GM19468 (cell line): ENCODE results near the gene FOXN3.
"Not testable (repeated sequence)": the region's sequence is repeated elsewhere in the genome, so short reads cannot be mapped to it uniquely, and the experiment has no call there.

ENCODE experiments used
- ATAC-seq: cut with Tn5 transposase; IDR thresholded peaks from one replicate; pipeline ENCODE4 v1.9.1; 2021; ENCODE audit warnings: mild to moderate bottlenecking, moderate library complexity, moderate number of reproducible peaks; ENCODE audit not compliant: unreplicated experiment; ENCODE audit errors: extremely low read depth

FOXN3 gene

DNA sequence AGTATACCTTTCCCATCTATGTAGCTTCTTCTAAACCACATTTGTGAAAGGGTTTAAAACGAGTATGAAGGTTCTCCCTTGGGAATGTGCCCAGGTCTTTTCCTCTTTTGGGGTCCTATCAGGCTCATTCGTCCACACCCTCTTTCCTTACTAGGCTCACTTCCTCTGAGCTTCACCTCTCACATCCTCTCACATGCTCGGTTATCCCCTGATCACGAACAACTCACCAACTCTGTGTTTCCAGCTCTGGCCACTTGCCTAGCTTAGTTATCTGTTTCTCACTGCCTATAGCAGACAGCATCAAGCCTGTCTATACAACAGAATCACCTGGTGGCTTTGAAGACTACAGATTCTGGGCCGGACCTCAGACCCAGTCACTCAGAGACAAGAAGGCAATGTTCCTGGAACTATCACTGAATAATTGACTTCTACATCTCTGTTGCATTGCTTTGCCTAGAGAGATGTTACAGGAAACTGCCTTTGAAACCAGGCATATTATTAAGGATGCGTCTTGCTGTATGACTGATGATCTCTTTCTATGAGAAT, 158.2 kb downstream of the FOXN3 start:
- no peak for ATAC-seq

DNA sequence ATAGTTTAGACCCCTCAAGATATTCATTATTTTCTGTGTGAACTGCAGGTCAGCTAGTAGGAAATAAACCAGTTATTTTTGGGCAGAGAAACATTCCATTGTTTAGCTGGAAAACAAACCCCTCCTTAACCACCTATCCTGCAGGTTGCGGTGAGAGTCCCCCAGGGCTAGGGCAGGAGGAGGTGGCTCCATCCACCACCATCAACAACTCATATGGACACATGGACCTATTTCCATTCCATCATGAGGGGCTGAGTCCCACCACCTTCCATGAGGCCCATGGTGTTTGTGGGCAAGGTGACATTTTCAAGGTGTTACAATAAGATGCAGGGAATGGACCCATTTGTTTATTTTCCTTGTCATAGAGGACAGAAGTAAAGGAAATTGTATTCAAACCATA, 160.1 kb downstream of the FOXN3 start:
- ATAC-seq: no peak

DNA sequence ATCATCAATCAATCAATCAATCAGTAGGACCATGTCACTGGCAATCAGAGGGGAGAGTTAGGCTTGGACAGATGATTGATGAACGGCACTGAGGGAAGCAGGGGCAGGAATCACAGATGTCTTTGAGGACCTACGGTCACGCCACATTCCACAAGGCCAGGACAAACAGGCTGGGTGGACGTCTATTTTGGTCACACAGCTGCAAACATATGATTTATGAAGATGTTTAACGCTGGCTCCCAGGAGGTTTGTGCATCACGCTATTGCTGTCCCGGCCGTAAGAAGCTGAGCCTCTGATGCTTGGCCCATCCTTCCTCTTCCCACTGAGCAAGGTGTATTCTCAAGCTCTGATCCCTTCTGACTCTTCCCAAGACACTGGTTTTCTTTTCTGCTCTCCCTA, 160.8 kb downstream of the FOXN3 start:
- no peak for ATAC-seq

DNA sequence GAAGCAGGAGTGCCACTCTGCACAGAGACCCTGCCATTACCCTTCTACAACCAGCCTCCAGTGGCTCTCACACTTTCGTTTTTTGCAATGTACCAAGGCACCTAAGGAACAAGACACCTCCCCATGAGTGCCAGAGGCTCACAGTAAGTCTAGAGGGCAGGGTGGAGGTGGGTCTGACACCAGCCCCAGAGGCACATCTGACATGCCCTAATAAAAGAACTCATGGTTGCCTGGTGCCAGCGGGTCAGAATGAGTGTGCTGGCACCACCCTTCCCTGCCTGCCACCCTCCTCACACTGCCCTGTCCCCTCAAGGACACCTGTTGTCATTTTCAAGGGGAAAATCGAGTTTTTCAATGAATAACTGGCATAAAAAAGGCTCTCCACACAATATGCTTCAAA, 161.2 kb downstream of the FOXN3 start:
- ATAC-seq: no peak

DNA sequence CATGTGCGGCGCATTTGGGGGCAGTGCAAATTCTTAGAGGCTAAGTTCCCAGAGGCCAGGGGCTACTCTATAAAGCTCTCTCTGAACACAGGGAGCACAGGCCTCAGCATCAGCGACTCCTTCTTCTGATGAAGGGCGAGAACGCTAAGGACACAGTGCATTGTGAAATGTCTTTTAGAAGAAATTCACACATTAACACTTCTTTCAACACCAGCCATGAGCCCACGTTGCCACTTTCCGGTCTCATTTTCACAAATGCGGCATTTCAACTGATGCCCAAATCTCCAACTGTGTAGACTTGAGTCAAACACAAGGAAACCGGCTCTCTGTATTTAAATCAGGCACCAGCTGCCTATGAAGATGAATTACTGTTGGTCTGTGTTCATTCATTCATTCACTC, 162.0 kb downstream of the FOXN3 start:
- ATAC-seq: no peak

DNA sequence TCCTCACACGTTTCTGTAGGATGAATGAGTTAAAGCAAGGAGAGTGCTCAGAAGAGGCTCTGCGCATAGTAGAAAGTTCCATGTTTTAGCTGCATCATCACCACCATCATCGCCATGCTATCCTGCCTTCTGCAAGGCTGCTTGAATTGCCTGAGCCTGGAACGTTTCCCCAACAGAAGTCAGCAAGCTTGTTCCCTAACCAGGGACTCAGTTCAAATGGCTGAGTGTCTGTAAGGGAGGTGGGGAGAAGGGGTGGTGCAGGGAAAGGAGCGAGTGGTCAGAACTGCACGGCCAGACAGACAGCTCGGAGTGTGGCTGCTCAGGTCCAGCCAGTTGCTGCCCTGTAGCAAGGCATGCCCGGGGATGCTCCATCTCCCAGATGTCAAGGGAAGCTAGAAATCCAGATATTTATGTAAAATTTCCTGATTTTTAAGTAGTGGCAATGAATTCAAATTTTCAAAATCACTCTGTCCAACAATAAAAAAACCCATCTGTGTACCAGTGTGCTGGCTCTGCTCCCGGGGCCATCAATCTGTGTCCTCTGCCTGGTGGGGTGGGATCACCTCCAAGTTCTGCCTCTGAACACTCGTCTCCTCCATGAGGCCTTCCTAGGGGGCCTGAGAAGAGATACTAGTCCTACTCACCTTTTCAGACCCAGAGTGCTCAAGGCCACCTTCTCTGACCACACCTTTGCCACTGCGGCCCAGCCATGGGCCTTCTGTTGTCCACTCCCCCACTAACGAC, 162.7 kb downstream of the FOXN3 start:
- no peak for ATAC-seq

DNA sequence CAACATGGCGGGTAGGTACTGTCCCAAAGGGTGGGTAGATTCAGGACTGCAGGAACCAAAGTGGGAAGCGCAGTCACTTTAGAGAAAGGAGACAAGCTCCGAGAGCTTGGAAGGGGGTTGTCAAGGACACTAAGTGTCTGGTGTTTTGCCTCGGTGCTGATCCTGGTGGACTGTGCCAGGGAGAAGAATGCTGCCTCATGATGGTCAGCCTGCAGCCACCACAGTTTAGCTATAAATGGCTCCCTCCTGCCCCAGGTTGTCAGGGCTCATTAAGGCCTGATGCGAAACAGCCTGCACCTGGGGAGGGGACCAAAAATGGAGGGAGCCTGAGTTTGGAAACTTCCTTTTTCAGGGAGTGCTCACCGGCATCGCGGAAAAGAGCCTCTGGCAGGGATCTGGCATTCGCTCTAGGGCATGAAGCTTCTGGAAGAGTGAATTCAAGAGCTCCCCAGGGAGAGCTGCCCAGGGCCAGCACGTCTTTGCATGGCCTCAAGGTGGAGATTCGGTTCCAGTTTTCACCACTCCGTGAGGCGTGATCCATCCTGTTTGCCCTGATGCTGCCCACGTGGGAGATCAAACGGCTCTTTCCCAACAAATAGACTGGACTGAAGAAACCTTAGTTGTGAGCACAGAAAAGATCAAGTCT, 164.0 kb downstream of the FOXN3 start:
- ATAC-seq: no peak

DNA sequence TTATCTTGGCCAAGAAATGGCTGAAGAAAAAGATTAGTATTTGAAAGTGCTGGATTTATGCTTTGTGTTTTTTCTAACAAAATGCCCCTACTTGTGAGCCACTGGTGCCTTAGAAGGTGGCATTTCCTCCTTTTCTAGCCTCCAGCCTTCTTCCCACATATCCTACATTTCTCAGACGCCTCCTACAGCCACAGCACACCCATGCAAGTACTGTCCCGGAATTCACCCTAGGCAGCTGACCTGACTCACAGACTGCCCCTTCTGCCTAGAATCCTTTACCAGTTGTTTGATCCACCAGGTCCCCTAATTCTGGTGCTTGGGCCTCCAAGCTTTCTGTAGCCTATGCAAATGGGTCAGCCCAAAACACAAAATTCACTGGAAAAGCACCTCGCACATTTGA, 166.0 kb downstream of the FOXN3 start:
- no peak for ATAC-seq

DNA sequence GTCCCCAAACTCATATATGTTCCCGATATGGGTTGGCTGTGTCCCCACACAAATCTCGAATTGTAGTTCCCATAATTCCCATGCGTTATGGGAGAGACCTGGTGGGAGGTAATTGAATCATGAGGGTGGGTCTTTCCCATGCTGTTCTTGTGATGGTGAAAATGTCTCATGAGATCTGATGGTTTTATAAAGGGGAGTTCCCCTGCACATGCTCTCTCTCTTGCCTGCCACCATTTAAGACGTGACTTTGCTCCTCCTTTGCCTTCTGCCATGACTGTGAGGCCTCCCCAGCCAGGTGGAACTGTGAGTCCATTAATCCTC, 166.4 kb downstream of the FOXN3 start:
- not testable (repeated sequence) for ATAC-seq

DNA sequence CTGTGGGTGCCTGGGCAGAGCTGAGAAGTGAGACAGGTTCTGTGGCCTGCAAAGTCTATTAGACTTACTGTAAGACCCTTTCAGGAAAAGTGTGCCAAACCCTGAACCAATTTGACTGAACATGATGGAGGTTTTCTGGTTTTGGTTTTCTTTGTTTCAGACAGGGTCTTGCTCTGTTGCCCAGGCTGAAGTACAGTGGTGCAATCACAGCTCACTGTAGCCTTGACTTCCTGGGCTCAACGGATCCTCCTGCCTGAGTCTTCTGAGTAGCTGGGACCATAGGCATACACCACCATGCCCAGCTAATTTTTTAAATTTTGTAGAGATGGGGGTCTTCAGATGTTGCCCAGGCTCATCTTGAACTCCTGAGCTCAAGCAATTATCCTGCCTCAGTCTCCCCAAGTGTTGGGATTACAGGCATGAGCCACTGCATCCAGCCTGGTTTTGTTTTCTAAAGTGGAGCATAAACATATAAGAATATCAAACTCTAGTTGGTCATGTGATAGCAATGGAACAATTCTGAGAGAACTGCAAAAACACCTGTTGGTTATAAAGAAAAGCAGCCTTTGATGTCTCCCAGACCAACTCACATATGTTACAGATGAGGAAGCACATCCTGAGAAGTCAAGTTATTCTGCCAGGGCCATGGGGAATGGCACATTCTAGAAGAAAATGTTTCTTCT, 166.9 kb downstream of the FOXN3 start:
- ATAC-seq: no peak

DNA sequence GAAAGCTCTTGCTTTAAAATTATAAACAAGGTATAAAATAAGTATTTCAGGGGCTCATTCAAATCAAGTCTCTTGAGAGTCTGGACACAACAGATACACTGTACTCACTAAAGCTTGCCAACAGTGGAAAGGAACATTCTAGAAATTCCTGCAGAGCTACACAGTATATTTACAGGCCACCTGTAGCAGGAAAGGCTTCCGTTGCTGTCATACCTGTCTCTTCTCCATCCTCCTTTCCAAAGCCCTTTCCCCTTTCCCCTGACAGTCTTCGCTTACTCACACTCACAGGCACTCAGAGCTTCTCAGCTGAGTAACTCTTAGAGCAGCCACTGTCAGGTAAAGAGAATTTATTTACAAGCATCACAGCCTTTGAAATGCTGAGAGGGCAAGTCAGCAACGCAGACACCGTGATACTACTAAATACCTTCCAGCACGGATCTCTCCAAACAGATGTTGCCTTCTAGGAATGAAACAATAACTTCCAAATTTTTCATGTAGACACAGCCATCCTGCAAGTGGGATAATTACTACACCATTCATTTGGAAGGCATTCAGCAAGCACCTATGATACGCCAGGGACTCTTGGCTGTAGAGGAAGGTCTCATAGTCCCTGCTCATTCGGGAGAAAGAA, 167.9 kb downstream of the FOXN3 start:
- ATAC-seq: no peak

DNA sequence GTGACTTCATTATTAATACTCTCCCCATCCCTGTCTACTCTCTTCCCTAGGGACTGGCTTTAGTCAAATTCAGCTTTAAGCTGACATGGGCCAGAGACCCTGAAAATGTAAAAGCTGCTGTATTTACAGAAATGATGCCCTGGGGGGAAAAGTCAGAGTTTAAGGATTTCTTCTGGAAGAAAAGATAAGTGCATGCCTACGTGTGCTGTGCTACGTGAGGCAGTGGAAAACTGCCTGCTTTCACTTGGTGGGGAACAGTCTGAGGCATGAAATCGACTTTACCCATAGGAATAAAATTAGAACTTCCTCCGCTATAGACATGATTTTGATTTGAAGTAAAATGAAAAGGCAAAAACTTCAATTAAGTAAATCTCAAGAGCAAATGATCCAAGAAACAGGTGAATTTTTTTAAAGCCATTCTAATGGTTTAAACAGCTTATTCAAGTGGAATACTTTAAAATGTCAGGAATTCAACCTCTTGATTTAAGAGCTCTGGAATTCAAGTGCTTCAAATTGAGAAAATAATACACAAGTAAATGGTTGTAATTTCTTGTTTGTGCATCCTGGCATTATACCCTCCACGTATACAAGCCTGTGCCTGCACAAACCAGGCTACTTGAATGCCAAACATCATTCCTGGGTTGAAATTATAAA, 168.5 kb downstream of the FOXN3 start:
- no peak for ATAC-seq

DNA sequence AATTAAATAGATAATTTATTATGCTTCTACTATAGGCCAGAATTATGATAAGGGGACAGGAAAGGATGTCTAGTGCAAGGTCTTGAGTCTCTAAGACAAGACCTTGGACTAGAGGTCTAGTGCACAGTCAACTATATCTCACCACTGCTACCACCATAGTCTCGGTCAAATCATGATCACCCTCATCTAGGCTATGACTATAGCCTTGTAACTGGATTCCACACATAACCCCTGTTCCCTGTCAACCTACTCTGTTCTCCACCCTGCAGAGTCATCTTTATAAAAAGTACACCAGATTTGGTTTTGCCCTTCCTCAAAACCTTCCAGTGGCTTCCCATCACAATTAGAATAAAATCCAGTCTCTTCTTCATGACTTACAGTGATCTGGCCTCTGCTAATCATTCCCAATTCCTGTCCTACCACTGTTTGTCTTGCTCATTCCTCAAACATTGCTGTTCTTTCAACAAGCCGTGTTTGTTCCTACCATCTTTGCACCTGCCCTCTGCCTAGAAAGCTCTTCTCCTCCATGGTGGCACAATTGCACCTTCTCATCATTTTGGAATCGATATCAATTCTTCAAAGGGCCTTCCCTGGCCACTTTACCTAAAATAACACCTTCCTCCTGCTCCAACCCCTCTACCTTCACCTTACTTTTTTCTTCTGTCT, 169.4 kb downstream of the FOXN3 start:
- ATAC-seq: no peak

DNA sequence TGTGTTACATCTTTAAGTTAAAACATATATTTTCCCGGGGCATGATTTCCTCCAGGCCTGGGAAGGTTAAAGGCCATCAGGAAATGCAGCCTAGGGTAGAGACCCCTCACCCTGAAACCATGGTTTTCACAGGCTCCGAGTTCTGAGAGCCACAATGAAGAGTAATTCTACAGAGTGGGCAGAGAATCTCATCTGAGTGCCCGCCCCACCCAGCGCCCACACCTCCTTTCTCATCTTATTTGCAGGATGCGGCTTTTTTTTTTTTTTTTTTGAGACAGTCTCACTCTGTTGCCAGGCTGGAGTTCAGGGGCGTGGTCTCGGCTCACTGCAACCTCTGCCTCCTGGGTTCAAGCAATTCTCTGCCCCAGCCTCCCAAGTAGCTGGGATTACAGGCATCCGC, 170.7 kb downstream of the FOXN3 start:
- no peak for ATAC-seq

DNA sequence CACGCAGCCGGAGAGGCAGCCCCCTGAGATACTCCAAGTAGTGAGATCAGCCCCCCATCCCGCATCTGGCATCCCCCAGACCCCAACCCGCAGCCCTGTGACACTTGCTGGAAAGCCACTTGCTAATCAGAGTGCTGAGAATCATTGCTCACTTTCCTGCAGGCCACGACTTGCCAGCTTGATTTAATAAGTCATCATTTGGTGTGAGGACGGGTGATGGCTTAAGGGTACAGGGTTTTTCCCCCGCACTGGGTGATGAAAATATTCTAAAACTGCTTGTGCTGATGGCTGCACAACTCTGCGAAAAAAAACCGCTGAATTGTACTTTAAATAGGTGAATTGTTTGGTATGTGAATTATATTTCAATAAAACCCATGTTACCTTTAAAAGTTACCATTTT, 171.2 kb downstream of the FOXN3 start:
- ATAC-seq: no peak

DNA sequence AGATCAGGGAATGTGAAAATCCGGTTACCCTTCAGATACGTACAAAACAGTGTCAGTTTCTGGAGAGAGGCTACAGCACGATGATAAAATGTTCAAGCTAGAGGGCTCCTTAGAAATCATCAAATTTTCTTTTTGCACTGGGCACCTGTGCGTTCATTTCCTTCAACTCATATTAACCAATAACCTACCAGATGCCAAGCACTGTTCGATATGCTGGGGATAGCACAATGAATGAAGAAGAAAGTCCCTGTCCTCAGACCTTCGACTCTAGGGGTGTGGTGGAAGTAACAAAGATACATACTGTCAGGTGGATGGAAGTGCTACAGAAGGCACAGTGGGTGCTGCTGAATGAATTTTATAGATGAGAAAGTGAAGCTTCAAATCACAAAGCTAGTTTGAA, 172.3 kb downstream of the FOXN3 start:
- no peak for ATAC-seq

DNA sequence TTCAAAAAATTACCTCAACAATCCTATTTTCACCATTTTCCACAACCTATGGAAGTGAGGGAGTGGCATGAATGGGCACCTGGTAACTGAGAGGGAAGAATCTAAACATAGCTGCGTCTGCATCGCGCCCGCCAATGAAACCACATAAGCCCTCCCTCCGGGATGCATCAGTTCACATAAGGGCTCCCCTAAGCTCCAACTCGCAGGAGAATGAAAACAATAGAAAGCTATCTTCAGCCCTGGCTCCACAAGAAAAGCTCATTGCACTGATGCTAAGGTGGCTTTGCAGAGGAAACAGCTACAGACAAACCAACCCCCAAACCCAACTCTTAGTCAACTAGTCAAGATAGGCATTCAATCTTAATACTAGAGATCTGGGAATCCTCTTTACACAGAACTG, 173.3 kb downstream of the FOXN3 start:
- ATAC-seq: no peak

DNA sequence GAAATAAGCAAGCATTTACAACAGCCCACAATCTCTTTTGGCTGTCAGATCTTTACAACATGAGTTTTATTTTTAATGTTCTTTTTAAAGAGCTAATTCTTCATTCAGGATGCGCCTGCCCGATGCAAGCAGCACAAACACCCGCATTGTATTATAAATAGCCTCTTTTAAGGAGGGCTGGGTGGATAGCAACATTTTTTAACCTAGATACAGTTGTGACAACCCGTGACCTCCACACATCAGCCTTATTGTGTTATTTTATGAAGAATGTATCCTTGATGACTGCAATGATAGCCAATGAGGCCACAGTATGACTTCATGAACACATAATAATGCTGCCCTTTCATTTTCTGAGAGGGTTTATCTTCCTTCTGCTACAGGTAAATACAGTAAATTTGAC, 173.7 kb downstream of the FOXN3 start:
- ATAC-seq: no peak

DNA sequence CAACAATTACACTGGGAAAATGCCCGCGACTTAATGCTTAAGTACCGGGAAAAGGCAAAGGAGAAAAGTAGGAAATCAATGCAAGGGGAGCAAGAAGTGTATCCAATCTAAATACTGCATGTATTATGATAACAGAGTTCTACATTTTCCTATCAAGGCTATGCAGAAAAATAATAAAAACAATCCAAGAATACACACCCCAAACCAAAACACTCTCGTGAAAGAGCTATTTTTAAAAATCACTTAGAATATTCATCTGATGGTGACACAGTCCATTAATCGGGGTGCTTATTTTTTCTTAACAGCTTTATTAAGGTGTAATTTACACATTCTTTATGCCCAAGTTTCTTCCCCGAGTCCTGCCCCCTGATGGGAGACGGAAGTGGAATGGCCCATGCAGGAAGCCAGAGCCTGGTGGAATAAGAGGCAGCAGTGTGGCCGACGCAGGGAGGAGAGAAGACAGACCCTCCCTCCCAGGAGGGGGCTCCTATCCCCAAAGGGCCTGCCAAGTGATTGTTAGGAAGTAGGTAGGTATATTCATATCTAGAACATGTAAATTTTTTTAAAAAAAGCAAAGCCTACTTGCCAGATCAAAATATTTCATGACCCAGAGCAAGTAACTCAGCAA, 174.3 kb downstream of the FOXN3 start:
- no peak for ATAC-seq
